HTR-8/SVneo (cell line): Measurements from ENCODE around the gene ACTRT2.

ENCODE experiments used
- DNase-seq: peaks from one replicate; pipeline ENCODE4 v3.0.0; 2011; ENCODE audit warnings: low spot score, mixed read lengths; ENCODE audit not compliant: insufficient read length
- FAIRE-seq: peaks from 2 replicates; lab custom pipeline; 2011; peaks lifted over from hg19 to GRCh38; lab: Jason Lieb, UNC

The ACTRT2 gene

GRCh38 chr1:3049905-3050304 is 28.6 kb downstream of the ACTRT2 start:
- FAIRE-seq (no peak), DNase-seq (no peak)

- FAIRE-seq = no peak
- no peak for DNase-seq
Observed at GRCh38 chr1:3050603-3051002, 29.3 kb downstream of the ACTRT2 start.

GRCh38 chr1:3051270-3052268 is 30.3 kb downstream of the ACTRT2 start:
- DNase-seq = no peak

GRCh38 chr1:3052501-3052900 is 31.2 kb downstream of the ACTRT2 start:
- FAIRE-seq (no peak), DNase-seq (no peak)

More at GRCh38 chr1:3051270-3052268, 30.3 kb downstream of the ACTRT2 start:
- FAIRE-seq = no peak

- no peak for FAIRE-seq
- DNase-seq = no peak
Observed at GRCh38 chr1:3053366-3053980, 32.2 kb downstream of the ACTRT2 start.

GRCh38 chr1:3053986-3054385 is 32.7 kb downstream of the ACTRT2 start:
- FAIRE-seq (no peak), DNase-seq (no peak)

- FAIRE-seq = no peak
- DNase-seq = no peak
Observed at GRCh38 chr1:3054474-3054873, 33.2 kb downstream of the ACTRT2 start.

GRCh38 chr1:3055051-3055450 is 33.8 kb downstream of the ACTRT2 start:
- FAIRE-seq = no peak

GRCh38 chr1:3056641-3057040 is 35.4 kb downstream of the ACTRT2 start:
- FAIRE-seq (no peak), DNase-seq (no peak)

More at GRCh38 chr1:3055051-3055450, 33.8 kb downstream of the ACTRT2 start:
- no peak for DNase-seq

- FAIRE-seq (no peak), DNase-seq (no peak)
Observed at GRCh38 chr1:3058263-3059030, 37.2 kb downstream of the ACTRT2 start.

GRCh38 chr1:3060127-3060526 is 38.9 kb downstream of the ACTRT2 start:
- no peak for FAIRE-seq

GRCh38 chr1:3060601-3061551 is 39.6 kb downstream of the ACTRT2 start:
- no peak for DNase-seq
- no peak for FAIRE-seq

More at GRCh38 chr1:3060127-3060526, 38.9 kb downstream of the ACTRT2 start:
- DNase-seq = no peak

GRCh38 chr1:3061566-3061965 is 40.3 kb downstream of the ACTRT2 start:
- FAIRE-seq (no peak), DNase-seq (no peak)

GRCh38 chr1:3061981-3062615 is 40.8 kb downstream of the ACTRT2 start:
- FAIRE-seq (no peak), DNase-seq (no peak)

GRCh38 chr1:3062616-3063378 is 41.5 kb downstream of the ACTRT2 start:
- FAIRE-seq = no peak
- DNase-seq = no peak

GRCh38 chr1:3063379-3064295 is 42.4 kb downstream of the ACTRT2 start:
- no peak for FAIRE-seq
- DNase-seq = no peak

GRCh38 chr1:3064296-3064850 is 43.1 kb downstream of the ACTRT2 start:
- FAIRE-seq (no peak), DNase-seq (no peak)
